ENCODE results near the gene HMCN1.

Gene HMCN1

DNA sequence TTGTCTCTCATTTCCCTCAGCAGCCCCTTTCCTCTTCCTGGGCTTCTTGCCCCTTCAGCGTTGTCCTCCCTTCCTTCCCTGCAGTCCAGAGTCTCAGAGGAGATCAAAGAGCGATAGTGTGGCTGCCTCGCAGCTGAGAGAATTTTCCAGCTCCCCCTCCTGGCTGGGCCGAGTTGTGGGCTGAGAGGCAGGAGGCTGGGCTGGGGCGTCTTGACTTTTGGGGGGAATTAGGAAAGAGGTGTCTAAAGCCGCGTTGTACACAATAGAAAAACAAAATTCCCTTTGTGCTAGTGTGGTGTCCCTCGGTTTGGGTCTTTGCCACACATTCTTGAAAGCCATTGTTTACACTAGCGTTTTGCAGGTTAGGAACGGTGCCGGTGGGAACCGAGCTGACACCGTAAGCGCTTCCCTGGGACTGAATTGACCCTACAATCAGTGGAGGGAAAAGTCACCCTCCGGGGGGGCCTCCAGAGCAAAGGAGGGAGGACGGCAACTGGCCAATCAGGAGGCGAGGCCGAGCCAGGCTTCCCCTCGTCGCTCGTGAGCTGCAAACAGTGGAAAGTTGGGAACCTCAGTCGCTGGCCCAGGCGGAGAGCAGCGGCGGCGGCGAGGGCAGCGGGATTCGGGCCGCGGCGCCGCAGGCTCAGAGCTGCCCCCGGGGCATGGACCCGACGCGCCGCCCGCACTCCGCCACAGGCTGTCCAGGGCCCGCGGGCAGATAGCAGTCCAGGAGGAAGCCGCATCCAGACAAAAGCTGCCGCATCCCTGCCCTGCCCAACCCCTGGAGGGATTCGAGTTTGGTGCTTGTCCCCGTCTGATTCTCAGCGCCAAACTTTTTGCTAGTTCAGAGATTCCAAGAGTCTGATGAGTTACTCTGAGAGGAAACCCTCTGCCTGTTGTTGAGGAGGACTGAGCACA lies at the start of gene HMCN1:
Gene HMCN1 (plus strand): TSS at position 574 of the 918 bp plus-strand sequence. CDS start 389 bp downstream, outside the sequence.
- DNase-seq, result no peak
- H3K27ac Mint-ChIP-seq, result peak within 1 kb of the TSS; percentile 21

DNA sequence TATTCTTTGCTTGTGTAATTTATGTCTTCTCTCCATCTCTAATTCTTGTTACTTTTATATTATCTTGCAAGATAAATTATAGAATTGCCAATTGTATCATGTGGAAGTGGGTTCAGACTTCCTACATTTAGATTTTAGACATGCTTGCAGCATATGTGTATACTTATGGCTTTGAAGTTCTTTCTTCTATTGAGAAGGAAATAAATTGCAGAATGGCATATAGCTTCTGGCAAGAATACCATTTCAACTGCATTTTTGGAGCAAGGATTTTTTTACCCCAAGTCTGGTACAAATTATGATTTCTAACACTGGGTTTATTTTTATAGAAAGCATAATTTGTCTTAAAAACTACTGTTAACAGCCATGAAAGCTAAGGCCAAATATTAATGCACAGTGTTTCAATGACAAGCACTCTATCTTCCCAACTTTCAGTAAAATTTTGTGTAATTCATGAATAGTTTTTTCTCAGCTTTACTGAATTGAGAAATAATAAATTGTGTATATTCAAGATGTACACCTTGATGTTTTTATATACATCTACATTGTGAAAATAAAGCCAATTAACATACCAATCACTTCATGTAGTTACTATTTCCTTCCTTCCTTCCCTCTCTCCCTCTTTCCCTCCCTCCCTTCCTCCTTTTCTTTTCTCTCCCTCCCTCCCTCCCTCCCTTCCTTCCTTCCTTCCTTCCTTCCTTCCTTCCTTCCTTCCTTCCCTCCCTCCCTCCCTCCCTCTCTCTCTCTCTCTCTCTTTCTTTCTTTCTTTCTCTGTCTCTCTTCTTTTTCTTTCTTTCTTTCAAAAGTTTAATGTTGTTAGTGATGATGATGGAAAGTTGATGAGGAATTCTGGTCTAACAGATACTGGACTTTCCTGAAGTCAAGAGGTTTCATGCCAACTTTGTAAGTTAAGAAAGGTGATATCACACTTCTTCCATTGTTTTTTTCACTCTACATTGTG lies 47.1 kb upstream of the HMCN1 start:
- no peak overlapping the region for H3K27ac Mint-ChIP-seq
- H3K4me1 Mint-ChIP-seq, result no peaks in the 10 kb centered on the region
- DNase-seq, result no peak
- peaks cover 0 to 4% of the 10 kb centered on the region in 2 donors for H3K36me3 Mint-ChIP-seq
- ATAC-seq (replicated peaks), result no peak
- H3K4me3 Mint-ChIP-seq, result no peak overlapping the region
- H3K27me3 Mint-ChIP-seq, result peaks cover 23 to 33% of the 10 kb centered on the region in 2 donors
- no peaks in the 10 kb centered on the region for H3K9me3 Mint-ChIP-seq

More for the DNA sequence above, at the start of gene HMCN1:
- H3K9me3 Mint-ChIP-seq, result peaks cover 11 to 13% of the 10 kb centered on the region in 2 donors
- peaks cover 68 to 75% of the 10 kb centered on the region in 2 donors for H3K27me3 Mint-ChIP-seq
- peaks cover 2 to 4% of the 10 kb centered on the region in 2 donors for H3K36me3 Mint-ChIP-seq
- peaks cover 11 to 18% of the 10 kb centered on the region in 2 donors for H3K4me1 Mint-ChIP-seq
- peak; percentile 44 to 55 for ATAC-seq (replicated peaks)
- peak within 1 kb of the TSS; percentile 71 to 77 for H3K4me3 Mint-ChIP-seq

DNA sequence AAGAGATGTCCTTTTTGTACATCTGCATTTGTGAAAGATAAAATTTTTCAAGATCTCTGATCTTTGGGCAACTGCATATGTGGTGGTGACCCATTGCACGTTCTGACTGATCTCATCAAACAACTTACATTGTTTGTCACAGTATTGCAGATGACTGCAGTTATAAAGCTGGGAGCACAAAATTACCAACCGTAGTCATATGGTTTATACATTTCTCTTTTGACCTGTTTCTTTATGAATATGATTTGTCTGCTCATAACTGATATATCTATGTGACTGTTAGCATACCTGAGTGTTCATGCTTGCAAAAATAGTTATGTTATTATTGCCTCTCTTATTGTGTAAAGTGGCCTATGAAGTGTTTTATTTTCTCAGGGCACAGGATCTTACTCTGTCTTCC lies 43.7 kb upstream of the HMCN1 start:
- DNase-seq, result no peak
- peaks cover 10 to 13% of the 10 kb centered on the region in 2 donors for H3K4me1 Mint-ChIP-seq
- ATAC-seq (replicated peaks), result no peak
- peaks cover 4% of the 10 kb centered on the region in 2 donors for H3K36me3 Mint-ChIP-seq
- no peak overlapping the region for H3K4me3 Mint-ChIP-seq
- peaks cover 20 to 27% of the 10 kb centered on the region in 2 donors for H3K27me3 Mint-ChIP-seq
- H3K27ac Mint-ChIP-seq, result no peak overlapping the region
- H3K9me3 Mint-ChIP-seq, result peaks cover 0 to 5% of the 10 kb centered on the region in 2 donors

DNA sequence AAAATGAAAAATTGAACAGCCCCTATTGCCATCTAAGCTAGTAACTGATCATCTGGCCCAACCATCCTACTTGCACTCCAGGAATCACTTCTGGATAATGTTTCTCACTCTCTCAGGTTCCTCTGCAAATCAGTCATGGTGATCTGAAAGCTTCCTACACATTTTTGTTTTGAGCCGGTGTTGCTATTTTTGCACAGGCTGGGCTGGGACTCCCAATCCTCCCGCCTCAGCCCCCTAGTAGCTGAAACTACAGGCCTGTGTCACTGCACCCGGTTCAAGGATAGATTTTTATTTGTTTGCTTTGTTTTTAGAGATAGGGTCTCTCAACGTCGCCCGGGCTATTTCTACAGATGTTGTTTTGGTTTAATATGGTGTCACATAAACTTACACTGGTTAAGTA lies 40.5 kb upstream of the HMCN1 start:
- peaks cover 10 to 13% of the 10 kb centered on the region in 2 donors for H3K4me1 Mint-ChIP-seq
- peak overlapping the region; percentile 85 to 87 for H3K4me3 Mint-ChIP-seq
- H3K9me3 Mint-ChIP-seq, result peaks cover 0 to 5% of the 10 kb centered on the region in 2 donors
- H3K36me3 Mint-ChIP-seq, result peaks cover 4% of the 10 kb centered on the region in 2 donors
- peak; percentile 20 for DNase-seq
- peak overlapping the region; percentile 97 for H3K27ac Mint-ChIP-seq
- H3K27me3 Mint-ChIP-seq, result peaks cover 16 to 19% of the 10 kb centered on the region in 2 donors
- ATAC-seq (replicated peaks), result peak; percentile 54 to 74

DNA sequence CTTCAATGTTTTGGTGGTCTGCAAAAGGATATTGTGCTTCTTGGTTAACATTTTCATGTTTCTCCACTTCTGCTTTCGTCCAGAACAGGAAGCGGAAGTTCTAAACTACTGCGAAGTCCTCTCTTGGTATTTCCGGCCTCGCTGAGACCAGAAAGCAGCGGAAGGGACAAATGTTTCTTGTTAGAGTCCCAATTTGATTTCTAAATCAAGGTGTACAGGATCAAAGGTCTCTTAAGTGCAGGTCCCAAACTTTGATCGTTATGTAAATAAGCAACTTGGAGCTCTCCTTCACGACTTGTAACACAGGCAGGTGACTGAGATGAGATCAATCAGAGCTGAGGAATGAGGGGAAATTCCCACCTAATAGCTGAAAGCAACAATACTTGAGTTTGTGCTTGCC lies 40.1 kb upstream of the HMCN1 start:
- Mint-ChIP-seq H3K27me3 (peaks cover 15 to 18% of the 10 kb centered on the region in 2 donors), H3K9me3 (peaks cover 0 to 5% of the 10 kb centered on the region in 2 donors), H3K27ac (peak overlapping the region; percentile 97), H3K4me1 (peaks cover 10 to 13% of the 10 kb centered on the region in 2 donors), H3K36me3 (peaks cover 4% of the 10 kb centered on the region in 2 donors), H3K4me3 (peak overlapping the region; percentile 85 to 87)
- ATAC-seq (replicated peaks) (peak; percentile 89 to 96), DNase-seq (peak; percentile 61)

DNA sequence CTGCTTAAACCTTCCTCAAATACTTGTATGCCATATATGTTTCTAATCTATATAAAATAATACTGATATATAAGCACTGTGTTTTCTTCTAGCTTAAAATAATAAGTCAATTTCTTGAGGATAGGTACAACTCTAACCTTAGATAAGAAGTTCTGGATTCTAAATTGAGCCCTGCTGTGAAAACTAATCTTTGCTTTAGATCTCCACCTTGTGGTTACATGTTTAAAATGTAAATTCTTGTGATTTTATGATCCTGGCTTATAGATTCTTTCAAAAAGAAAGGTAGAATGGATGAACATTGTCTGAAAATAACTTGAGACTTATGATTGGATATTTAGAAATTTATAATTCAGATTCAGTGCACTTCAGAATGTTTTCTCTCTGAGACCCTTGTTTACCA lies 38.9 kb upstream of the HMCN1 start:
- Mint-ChIP-seq H3K27ac (no peak overlapping the region), H3K27me3 (peaks cover 16 to 17% of the 10 kb centered on the region in 2 donors), H3K4me1 (peaks cover 10 to 13% of the 10 kb centered on the region in 2 donors), H3K4me3 (no peak overlapping the region), H3K36me3 (peaks cover 4% of the 10 kb centered on the region in 2 donors), H3K9me3 (peaks cover 0 to 5% of the 10 kb centered on the region in 2 donors)
- ATAC-seq (replicated peaks) (no peak), DNase-seq (no peak)

DNA sequence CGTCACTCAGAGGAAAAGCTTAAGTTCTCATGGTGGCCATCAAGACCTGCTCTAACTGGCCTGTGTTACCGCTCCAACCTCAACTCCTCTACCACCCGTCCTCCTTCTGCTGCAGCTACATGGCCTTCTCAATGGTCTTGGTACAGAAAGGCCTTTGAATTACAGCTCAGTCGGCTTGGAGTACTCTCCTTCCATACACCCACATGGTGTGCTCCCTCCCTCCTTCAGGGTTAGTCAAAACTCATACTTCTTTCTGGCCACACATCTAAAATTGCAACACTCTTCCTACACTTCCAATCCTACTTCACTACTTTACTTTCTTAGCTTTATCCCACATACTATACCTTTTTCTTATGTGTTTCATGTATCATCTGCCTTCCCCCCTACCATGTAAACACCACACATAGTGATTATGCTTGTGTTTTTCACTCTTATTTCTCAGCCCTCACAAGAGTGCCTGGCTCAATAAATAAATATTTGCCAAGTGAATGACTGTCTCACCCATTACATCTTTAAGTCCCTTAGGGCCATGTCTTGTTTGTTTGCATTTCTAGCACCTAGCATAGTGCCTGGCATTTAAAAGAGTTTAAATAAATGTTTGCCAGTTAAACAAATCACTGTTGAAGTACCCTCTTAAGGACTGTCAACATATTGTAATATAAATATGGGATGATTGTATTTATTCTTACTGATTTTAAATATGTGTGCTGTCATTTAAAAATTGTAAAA lies 37.6 kb upstream of the HMCN1 start:
- H3K9me3 Mint-ChIP-seq, result peaks cover 0 to 5% of the 10 kb centered on the region in 2 donors
- H3K4me3 Mint-ChIP-seq, result no peak overlapping the region
- DNase-seq (no peak), ATAC-seq (replicated peaks) (no peak)
- no peak overlapping the region for H3K27ac Mint-ChIP-seq
- peaks cover 4 to 8% of the 10 kb centered on the region in 2 donors for H3K36me3 Mint-ChIP-seq
- H3K4me1 Mint-ChIP-seq, result peaks cover 10 to 13% of the 10 kb centered on the region in 2 donors
- peaks cover 25 to 26% of the 10 kb centered on the region in 2 donors for H3K27me3 Mint-ChIP-seq

DNA sequence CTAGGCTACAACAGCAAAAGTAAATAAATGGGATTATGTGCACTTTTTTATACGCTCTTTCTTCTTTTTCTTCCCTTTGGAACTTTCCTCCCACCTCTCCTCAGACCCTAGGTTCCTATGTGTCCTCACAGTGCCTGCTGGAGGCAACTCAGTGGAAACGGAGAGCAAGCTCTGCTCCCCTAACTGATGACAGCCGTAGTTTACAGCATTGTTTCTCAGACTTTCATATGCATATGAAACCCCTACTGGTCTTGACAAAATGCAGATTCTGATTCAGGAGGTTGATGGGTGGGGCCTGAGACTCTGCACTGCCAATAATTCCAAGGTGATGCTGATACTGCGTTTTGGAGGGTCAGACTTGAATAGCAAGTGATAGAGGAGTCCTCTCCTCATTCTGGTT lies 34.3 kb upstream of the HMCN1 start:
- DNase-seq, result no peak
- Mint-ChIP-seq H3K36me3 (peaks cover 0 to 4% of the 10 kb centered on the region in 2 donors), H3K4me3 (no peak overlapping the region), H3K4me1 (no peaks in the 10 kb centered on the region), H3K27ac (no peak overlapping the region), H3K9me3 (no peaks in the 10 kb centered on the region), H3K27me3 (peaks cover 20 to 21% of the 10 kb centered on the region in 2 donors)
- ATAC-seq (replicated peaks), result no peak

DNA sequence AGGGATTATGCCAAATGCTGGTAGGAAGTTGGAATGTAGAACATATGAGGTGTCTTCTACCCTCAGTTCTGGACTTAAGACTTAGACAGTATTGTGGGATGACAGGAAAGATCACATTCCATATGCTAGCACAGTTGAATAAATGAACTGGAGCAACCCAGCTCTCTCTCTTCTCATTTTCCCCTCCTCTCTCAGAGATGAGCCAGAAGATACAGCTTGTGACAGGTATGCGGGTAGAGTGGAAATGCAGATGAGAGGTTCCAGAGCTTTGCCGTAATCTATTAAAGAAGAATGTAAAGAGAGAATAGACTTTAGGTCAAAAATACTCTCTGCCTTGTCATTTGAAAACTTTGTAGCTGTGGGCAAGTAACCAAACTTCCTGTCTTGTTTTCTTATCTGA lies 32.5 kb upstream of the HMCN1 start:
- H3K27me3 Mint-ChIP-seq, result peaks cover 25 to 27% of the 10 kb centered on the region in 2 donors
- DNase-seq, result no peak
- no peaks in the 10 kb centered on the region for H3K4me1 Mint-ChIP-seq
- no peak overlapping the region for H3K27ac Mint-ChIP-seq
- no peaks in the 10 kb centered on the region for H3K9me3 Mint-ChIP-seq
- H3K36me3 Mint-ChIP-seq, result peaks cover 0 to 4% of the 10 kb centered on the region in 2 donors
- ATAC-seq (replicated peaks), result no peak
- no peak overlapping the region for H3K4me3 Mint-ChIP-seq

DNA sequence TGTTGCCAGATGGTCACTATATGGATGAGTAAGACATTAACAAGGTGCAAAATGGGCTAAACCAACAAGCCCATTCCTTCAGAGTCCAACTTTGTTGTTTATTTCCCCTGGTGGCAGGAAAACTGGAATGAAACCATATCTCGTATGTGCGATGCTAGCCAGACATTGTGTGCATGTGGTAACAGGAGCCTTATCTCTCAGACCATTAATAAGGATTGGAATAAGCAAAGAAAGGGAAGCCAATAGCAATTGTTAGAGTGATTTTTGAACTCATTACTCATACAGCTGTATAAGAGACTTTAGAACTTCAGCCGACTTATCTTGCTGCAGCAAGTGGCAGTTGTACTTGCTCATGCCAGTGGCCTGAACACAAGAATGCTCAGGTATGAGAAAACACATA lies 30.0 kb upstream of the HMCN1 start:
- no peak overlapping the region for H3K4me3 Mint-ChIP-seq
- peaks cover 0 to 8% of the 10 kb centered on the region in 2 donors for H3K36me3 Mint-ChIP-seq
- DNase-seq (no peak), ATAC-seq (replicated peaks) (no peak)
- peaks cover 44 to 45% of the 10 kb centered on the region in 2 donors for H3K27me3 Mint-ChIP-seq
- H3K27ac Mint-ChIP-seq, result no peak overlapping the region
- no peaks in the 10 kb centered on the region for H3K4me1 Mint-ChIP-seq
- H3K9me3 Mint-ChIP-seq, result peaks cover 1 to 4% of the 10 kb centered on the region in 2 donors

DNA sequence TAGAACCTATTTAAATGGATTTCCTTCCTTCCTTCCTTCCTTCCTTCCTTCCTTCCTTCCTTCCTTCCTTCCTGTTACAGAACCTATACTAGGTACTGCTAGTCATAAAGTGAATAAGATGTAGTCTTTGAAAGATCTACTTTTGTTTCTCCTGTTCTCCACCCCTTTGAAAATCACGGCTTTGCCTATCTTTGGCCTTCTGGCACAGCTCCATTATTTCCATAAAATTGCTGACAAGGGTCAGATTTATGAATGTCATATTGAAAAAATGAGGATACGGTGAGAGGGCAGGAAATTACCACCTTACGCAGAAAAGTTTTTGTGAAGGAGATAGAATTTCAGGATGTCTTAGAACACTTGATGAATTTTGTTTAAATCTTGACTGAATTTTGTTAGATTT lies 18.1 kb upstream of the HMCN1 start:
- H3K4me3 Mint-ChIP-seq, result no peak overlapping the region
- ATAC-seq (replicated peaks), result no peak

DNA sequence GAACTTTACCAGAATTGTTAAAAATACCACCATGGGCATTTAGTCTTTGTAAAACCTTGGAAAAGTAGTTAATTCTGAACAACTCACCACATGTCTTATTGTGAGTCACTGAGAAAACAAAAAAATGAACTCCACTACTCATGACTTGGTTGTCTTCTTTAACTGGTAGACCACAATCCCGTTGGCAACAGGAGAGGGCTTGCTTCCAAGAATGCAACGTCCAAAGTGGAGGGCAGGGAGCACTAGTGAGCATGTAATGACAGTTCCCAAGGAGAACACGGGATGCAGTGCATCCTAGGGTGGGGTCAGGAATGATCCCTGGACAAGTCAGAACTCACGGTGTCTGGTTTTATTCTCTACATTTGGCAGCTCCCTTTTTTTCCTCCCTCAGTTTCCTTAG lies 15.2 kb upstream of the HMCN1 start:
- H3K9me3 Mint-ChIP-seq, result peaks cover 0 to 3% of the 10 kb centered on the region in 2 donors
- H3K4me1 Mint-ChIP-seq, result no peaks in the 10 kb centered on the region
- H3K27me3 Mint-ChIP-seq, result peaks cover 25 to 46% of the 10 kb centered on the region in 2 donors
- H3K4me3 Mint-ChIP-seq, result no peak overlapping the region
- DNase-seq (no peak), ATAC-seq (replicated peaks) (no peak)
- H3K27ac Mint-ChIP-seq, result no peak overlapping the region
- H3K36me3 Mint-ChIP-seq, result no peaks in the 10 kb centered on the region

More for the DNA sequence above, 18.1 kb upstream of the HMCN1 start:
- H3K9me3 Mint-ChIP-seq, result peaks cover 0 to 3% of the 10 kb centered on the region in 2 donors
- no peaks in the 10 kb centered on the region for H3K36me3 Mint-ChIP-seq
- H3K27me3 Mint-ChIP-seq, result peaks cover 28 to 44% of the 10 kb centered on the region in 2 donors
- DNase-seq, result no peak
- H3K27ac Mint-ChIP-seq, result no peak overlapping the region
- no peaks in the 10 kb centered on the region for H3K4me1 Mint-ChIP-seq

DNA sequence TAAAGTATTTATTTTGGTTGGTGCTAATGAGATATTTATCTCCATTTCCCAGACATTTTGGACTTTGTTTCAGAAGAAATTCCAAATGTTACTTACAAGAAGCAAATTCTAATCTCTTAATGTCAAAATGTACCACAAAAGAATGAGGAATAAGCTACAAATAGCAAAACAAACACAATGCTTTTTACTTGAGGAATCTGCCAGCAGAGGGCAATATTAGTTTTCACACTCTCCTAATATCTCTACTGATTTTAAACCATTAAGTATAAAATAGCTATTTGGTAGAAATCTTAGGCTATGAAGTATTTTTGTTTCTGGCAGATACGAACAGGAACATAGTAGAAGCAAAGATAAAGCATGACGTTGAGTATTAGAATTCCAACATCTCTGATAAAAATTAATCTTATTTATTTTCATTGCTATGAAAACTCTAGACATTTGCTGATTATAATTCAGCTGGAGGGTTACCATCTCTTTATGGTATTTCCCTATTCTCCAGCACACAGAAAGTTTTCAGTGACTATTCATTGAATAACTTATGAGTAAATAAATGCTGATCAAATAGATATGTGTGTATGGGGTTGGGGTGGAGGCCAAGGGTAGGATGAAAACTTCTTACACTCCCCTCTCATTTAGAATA lies 13.4 kb upstream of the HMCN1 start:
- Mint-ChIP-seq H3K4me3 (no peak overlapping the region), H3K9me3 (peaks cover 0 to 2% of the 10 kb centered on the region in 2 donors), H3K4me1 (no peaks in the 10 kb centered on the region), H3K27ac (no peak overlapping the region), H3K36me3 (no peaks in the 10 kb centered on the region), H3K27me3 (peaks cover 23 to 33% of the 10 kb centered on the region in 2 donors)
- DNase-seq (no peak), ATAC-seq (replicated peaks) (no peak)

Measured in stimulated activated naive B cell treated with anti-CD40 and anti-IgM and Interleukin-4, amounts not matched to agents 10 μg/mL and 1 μg/mL and 100 μg/mL, for 72 hours (primary cell).